A204.1 (cell line): ENCODE measurements around the gene OR2F2.

Source experiments
- FAIRE-seq: peaks from 2 replicates; lab custom pipeline; 2012; peaks lifted over from hg19 to GRCh38; lab: Jason Lieb, UNC

The OR2F2 gene

GRCh38 chr7:143979998-143980397, 45.0 kb downstream of the OR2F2 start:
- no peak for FAIRE-seq

- no peak for FAIRE-seq
Observed at GRCh38 chr7:143980746-143981510, 45.9 kb downstream of the OR2F2 start.

- no peak for FAIRE-seq
Observed at GRCh38 chr7:143983960-143984359, 48.9 kb downstream of the OR2F2 start.
